IMR-90 (cell line): ENCODE measurements around the gene TCF3.

ENCODE experiments used
- BHLHE40 ChIP-seq: fragments of 150-350 bp; IDR thresholded peaks from 2 replicates; pipeline ENCODE4 v1.6.1; 2016; ENCODE audit warnings: mild to moderate bottlenecking, low read depth, low read length
- POLR2A ChIP-seq: IDR thresholded peaks from 2 replicates; pipeline ENCODE4 v1.6.1; 2012; ENCODE audit warnings: mild to moderate bottlenecking, low read depth, low read length

GRCh38 chr19:1648920-1649541 is 3.4 kb downstream of the TCF3 start:
- TF ChIP-seq BHLHE40 = no peak
- no peak for TF ChIP-seq POLR2A
